GM19397 (cell line): Measurements from ENCODE around the gene RABGAP1L.
"Not testable (repeated sequence)": the region's sequence is repeated elsewhere in the genome, so short reads cannot be mapped to it uniquely, and the experiment has no call there.

ENCODE experiments used
- ATAC-seq: cut with Tn5 transposase; IDR thresholded peaks from one replicate; pipeline ENCODE4 v1.9.1; 2021; ENCODE audit warnings: mild to moderate bottlenecking, moderate library complexity; ENCODE audit not compliant: unreplicated experiment

The RABGAP1L gene

GRCh38 chr1:174836543-174836942 lies 677.2 kb downstream of the RABGAP1L start:
- ATAC-seq, result no peak

- ATAC-seq, result no peak
These were observed 678.1 kb downstream of the RABGAP1L start for GRCh38 chr1:174837386-174837785.

DNA sequence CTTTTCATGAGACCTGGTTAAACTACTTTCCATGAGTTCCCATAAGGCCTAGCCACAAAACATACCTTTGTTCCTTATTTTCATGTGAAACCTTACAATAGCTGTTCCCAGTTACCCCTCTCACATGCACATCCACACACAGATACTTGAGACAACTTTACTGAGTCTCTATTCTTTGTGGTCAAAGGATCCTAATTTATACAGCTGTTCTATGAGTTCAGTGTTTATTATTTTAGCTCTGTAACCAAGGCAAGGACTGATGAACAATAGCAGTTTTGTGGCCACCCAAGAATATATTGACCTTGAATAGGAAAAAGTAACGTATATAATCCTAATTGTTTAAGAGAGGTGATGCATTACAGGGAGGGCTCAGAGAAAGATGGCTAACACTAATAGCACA lies 679.9 kb downstream of the RABGAP1L start:
- no peak for ATAC-seq

DNA sequence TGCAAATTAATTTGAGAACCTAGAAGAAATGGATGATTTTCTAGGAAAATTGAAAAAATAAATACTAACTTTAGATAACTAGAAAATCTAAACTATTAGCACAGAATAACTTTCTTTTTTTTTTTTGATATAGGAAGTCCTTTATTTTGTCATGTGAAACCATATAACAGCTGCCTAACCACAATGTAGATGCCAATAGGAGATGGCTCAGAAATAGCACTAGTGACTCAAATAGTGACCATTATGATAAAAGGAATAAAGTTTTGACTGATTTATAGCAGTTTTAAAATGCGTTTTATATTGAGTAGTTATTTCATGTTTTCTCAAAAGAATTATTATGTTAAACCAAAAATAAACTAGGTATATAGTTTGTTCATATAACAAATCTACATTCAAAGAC lies 682.4 kb downstream of the RABGAP1L start:
- ATAC-seq, result no peak

DNA sequence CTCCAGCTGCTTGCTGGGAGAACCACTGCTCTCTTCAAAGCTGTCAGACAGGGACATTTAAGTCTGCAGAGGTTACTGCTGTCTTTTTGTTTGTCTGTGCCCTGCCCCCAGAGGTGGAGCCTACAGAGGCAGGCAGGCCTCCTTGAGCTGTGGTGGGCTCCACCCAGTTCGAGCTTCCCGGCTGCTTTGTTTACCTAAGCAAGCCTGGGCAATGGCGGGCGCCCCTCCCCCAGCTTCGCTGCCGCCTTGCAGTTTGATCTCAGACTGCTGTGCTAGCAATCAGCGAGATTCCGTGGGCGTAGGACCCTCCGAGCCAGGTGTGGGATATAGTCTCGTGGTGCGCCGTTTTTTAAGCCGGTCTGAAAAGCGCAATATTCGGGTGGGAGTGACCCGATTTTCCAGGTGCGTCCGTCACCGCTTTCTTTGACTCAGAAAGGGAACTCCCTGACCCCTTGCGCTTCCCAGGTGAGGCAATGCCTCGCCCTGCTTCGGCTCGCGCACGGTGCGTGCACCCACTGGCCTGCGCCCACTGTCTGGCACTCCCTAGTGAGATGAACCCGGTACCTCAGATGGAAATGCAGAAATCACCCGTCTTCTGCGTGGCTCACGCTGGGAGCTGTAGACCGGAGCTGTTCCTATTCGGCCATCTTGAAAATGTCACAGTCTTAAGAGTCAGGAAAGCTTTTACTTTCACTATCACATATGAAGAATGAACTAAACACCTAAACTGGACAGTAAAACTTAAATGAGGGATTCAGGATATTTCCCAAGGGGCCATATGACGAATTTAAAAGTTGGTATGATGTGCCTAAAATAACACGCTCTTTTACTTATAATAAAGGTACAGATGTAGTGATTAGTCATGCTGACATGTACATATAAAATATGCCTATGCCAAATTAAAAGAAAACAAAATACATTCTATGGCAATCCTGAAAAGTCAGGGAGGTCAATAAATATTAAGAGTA lies 689.6 kb downstream of the RABGAP1L start:
- not testable (repeated sequence) for ATAC-seq

DNA sequence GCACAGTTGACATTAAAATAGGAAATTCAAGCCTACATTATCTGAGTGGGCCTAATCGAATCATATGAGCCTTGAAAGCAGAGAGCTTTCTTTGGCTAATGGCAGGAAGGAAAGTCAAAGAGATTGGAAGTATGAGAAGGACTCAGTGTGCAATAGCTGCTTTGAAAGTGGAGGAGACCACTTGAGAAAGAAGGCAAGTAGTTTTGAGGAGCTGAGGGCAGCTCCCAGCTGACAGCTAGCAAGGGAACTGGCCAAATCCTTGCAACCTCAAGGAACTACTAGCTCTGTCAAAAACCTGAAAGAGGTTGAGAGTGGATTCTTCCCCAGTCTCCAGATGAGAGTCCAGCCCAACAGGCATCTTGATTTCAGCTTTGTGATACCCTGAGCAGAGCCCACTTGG lies 691.4 kb downstream of the RABGAP1L start:
- ATAC-seq, result no peak

DNA sequence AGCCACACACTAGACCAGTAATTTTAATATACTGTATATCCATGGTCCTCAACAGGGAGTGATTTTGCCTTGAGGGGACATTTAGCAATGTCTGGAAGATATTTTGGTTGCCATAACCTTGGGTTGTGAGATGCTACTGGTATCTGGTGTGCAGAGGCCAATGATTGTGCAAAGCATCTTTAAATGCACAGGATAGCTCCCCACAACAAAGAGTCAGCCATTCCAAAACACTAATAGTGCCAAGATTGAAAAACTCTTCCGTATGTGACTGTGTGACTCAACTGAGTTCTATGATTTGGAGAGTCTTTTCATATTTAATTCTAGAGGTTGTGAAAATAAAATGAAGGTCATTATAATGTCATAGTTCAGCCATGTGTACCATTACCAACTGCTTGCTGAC lies 699.0 kb downstream of the RABGAP1L start:
- no peak for ATAC-seq

- no peak for ATAC-seq
These were observed 711.0 kb downstream of the RABGAP1L start for GRCh38 chr1:174870319-174870718.

DNA sequence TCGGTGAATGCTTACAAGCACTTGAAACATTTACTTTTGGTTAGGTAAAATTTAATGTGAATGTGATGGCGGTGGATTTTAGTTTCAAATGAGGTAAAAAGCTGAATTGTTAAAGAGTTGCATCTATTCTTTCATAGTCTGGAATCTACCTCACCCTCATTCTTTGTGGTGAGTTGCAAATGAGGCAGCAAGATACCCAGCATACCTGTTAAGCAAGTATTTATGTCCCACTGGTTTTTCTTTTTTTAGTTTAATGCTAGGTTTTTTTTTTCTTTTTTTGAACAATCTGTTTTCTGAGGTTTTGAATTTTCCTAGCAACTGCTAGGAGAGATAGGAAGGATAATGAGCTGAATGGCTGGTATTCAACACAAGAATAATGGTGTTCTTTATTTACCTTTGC lies 712.6 kb downstream of the RABGAP1L start:
- ATAC-seq, result no peak

DNA sequence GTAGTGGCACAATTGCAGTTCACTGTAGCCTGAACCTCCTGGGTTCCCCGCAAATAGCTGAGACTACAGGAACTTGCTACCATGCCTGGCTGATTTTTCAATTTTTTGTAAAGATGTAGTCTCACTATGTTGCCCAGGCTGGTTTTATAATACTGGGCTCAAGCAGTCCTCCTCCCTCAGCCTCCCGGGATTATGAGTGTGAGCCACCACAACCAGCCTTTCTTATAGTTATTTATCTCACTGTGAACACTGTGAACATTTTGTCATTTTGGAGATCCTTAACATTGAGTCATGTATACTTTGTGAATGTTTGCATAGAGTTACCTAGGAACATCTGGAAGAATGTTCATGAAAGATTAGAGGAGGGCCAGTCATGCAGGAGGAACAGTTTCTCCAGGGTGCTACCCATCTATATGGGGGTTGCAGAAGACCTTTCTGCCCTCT lies 713.3 kb downstream of the RABGAP1L start:
- no peak for ATAC-seq

DNA sequence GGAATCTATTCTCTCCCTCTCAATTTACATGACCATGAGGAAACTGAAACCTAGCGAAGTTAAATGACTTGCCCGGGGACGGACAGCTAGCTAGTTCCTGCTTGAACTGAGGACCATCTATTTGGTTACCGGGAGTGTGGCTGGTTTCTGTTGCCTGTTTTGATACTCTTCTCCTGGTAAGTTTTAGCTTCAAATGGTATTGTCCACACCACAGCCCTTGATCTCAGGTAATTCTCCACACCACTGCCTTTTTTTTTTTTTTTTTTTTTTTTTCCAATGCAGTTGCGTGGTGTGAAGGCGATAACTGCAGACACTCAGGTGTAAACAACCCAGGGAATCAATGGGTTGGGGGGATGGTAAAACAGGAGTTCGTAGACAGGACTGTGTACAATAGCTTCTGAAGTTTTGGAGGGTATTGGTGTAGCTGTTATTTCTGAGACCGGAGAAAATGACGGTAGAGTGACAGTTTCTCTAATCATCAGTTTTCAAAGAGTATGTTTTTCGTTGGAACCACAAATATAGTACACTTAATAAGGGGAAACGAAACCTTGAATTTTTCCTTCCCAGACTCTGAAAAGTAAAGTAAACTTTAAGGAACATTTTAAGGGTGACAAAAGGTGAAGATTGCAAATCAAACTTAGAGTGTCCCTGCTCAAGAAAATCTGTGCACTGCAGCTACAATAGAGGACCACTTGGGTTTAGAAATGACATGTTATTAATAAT lies 715.2 kb downstream of the RABGAP1L start:
- no peak for ATAC-seq

GRCh38 chr1:174875306-174875705 lies 716.0 kb downstream of the RABGAP1L start:
- no peak for ATAC-seq

DNA sequence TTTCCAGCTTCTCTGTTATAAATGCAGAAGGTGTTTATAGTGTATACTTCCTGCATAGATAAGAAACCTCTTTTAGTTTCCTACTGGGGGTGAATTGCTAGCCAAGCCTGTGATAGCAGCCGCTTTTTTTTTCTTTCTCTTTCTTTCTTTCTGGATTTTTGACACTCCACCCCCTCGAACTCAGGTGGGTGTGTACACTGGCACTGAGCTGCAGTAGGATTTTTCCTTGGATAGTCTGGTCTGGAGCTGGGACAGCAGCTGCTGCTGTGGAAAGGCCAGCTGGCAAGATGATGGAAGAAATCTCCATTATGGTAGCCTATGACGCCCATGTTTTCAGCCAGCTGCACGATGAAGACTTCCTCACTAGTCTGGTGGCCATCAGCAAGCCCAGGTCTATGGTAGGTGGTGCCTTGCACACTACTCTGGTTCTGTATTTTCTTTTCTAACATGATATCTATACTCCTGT lies 717.9 kb downstream of the RABGAP1L start:
- no peak for ATAC-seq

DNA sequence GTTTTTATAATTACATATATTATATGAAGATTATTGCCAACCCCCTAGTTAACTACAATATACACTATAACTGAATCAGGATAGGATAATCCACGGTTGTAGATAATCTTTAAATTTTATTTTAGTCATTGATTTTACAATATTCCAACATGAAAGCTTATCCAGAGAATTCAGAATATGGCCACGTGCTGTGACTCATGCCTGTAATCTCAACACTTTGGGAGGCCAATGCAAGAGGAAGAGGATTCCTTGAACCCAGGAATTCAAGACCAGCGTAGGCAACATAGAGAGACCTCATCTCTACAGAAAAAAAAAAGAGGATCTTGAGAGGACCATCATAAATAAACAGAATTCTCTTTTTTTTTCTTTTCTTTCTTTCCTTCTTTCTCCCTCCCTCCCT lies 720.9 kb downstream of the RABGAP1L start:
- ATAC-seq, result no peak

GRCh38 chr1:174883409-174883808 lies 724.1 kb downstream of the RABGAP1L start:
- ATAC-seq, result no peak

DNA sequence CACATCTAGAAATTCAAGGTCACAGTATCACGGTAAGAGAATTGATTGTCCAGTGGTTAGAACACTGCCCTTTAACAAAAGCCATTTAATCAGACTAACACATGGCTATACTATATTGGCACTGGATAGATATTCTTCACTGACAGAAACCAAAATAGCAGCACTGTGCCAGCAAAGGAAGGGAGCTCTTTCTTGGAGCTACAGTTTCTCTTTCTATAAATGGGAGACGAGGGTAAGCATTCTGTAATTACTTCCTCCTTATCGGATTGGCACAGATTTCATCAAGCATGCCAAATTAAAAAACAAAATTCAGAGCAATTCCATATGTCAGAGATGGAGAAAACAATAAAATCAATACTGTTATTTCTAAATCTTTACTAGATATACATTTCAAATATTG lies 724.7 kb downstream of the RABGAP1L start:
- no peak for ATAC-seq

DNA sequence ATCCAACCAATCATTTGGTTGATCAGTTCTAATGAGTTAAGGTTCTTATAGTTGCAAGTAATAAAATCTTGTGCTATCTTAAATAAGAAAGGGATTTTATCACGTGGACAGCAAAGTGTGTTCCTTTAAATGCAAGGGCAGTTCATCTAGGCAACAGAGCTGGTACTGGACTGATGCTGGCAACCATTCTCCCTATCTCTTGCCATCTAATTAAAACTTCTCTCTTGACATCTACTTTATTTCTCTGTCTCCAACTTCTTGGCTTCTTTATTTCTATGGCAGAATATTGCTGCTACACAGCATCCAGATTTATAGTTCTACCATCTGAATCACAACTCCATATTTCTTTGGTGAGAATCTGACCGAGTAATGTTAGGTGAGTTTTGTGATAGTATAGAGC lies 725.2 kb downstream of the RABGAP1L start:
- no peak for ATAC-seq

- no peak for ATAC-seq
These were observed 730.7 kb downstream of the RABGAP1L start for GRCh38 chr1:174890024-174890423.

- no peak for ATAC-seq
These were observed 732.7 kb downstream of the RABGAP1L start for GRCh38 chr1:174892016-174892415.

DNA sequence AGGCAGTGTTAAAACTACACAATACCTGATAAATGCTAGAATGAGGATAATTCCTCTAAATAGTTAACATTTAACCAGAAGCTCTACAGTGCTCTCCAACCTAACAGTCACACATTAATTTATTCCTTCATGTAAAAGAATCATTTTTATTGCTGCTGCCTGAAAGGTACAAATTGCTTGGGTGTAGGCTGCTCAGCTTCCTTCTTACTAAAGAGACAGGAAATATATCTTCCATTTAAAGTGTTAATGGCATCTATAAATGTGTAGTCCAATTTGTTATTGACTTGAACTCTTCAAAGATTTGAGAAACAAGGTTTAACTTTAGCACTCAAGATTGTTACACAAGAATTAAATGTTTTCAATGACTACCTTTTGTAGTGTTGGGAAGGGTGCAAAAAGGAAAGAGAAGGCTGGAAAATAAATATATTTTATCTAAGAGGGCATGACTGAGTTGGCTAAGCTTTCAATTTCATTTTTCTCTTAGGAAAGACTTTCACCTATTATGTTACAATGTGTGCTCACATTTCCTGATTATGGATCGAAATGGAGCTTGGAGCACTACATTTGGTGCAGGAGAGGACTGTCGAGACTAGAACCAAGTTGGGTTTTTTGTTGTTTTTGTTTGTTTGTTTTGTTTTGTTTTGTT lies 734.9 kb downstream of the RABGAP1L start:
- ATAC-seq, result no peak

GRCh38 chr1:174895610-174896009 lies 736.3 kb downstream of the RABGAP1L start:
- not testable (repeated sequence) for ATAC-seq
